ENCODE measurements around the gene SETX.

- TF ChIP-seq CTCF (IDR thresholded peaks at IDR 0.05; ENCODE audit: low read depth, low read length) (no peak), EZH2phosphoT487 (IDR thresholded peaks at IDR 0.05; ENCODE audit: low read depth) (no peak)
These were observed 114.6 kb downstream of the SETX start for GRCh38 chr9:132239999-132240840.

All from OCI-LY3 (cell line).